NB4 (cell line): ENCODE data around the gene STAC3.

Experiments
- MYC ChIP-seq: IDR thresholded peaks from 2 replicates; pipeline ENCODE4 v1.6.1; 2011; ENCODE audit warnings: low read depth, low read length
- POLR2A ChIP-seq: IDR thresholded peaks from 2 replicates; pipeline ENCODE4 v1.6.1; 2011; ENCODE audit warnings: mild to moderate bottlenecking; ENCODE audit not compliant: insufficient read length; ENCODE audit errors: extremely low read depth
- TF ChIP-seq, protein P1 (sequence below): IDR thresholded peaks from one replicate; pipeline ENCODE4 v1.5.1; 2012; ENCODE audit warnings: low read depth, low read length
- TF ChIP-seq, protein P2 (sequence below): IDR thresholded peaks from 2 replicates; pipeline ENCODE4 v1.6.1; 2011; ENCODE audit warnings: low read depth, low read length

DNA sequence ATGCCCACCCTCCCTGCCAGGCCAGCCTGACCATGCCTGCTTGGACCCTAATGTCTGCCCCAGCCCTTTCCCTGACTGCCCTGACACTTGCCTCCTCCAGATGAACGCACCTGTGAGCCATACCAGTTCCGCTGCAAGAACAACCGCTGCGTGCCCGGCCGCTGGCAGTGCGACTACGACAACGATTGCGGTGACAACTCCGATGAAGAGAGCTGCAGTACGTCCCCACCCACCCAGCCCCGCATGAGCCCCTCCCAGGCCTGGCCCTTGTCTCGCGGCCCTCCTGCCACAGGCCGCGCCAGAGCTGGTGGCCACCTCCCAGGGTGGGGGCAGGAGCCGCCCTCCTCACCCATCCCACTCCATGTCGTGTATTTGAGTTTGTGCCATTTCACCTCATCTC is 48.7 kb downstream of the STAC3 start:
- TF ChIP-seq, protein P1, sequence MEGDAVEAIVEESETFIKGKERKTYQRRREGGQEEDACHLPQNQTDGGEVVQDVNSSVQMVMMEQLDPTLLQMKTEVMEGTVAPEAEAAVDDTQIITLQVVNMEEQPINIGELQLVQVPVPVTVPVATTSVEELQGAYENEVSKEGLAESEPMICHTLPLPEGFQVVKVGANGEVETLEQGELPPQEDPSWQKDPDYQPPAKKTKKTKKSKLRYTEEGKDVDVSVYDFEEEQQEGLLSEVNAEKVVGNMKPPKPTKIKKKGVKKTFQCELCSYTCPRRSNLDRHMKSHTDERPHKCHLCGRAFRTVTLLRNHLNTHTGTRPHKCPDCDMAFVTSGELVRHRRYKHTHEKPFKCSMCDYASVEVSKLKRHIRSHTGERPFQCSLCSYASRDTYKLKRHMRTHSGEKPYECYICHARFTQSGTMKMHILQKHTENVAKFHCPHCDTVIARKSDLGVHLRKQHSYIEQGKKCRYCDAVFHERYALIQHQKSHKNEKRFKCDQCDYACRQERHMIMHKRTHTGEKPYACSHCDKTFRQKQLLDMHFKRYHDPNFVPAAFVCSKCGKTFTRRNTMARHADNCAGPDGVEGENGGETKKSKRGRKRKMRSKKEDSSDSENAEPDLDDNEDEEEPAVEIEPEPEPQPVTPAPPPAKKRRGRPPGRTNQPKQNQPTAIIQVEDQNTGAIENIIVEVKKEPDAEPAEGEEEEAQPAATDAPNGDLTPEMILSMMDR: no peak
- TF ChIP-seq POLR2A (no peak), MYC (no peak)
- TF ChIP-seq, protein P2, sequence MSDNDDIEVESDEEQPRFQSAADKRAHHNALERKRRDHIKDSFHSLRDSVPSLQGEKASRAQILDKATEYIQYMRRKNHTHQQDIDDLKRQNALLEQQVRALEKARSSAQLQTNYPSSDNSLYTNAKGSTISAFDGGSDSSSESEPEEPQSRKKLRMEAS: no peak
